H7 (cell line): ENCODE data around the gene TUSC2. TPM values are rescaled to one million over a fixed set of nuclear protein-coding genes. Genes with fewer than 3 reads are reported as not detected.

Experiments used
- DNase-seq: peaks from one replicate; pipeline ENCODE4 v3.0.0; 2012
- H3K27me3 ChIP-seq: 2 replicates; pipeline ENCODE4 v1.6.0; 2011; ENCODE audit warnings: mild to moderate bottlenecking, low read length; ENCODE audit not compliant: control insufficient read depth, insufficient read depth
- H3K36me3 ChIP-seq: replicated peaks from 2 replicates; pipeline ENCODE4 v1.5.1; 2011; ENCODE audit warnings: low read length; ENCODE audit not compliant: control insufficient read depth, insufficient read depth
- H3K4me3 ChIP-seq: 2 replicates; pipeline ENCODE4 v1.5.1; 2011; ENCODE audit warnings: low read depth, mild to moderate bottlenecking, control low read depth, low read length, moderate library complexity; ENCODE audit not compliant: insufficient read depth
- total RNA-seq: library from RNA; depleted of rRNA; stranded (reverse); fragments of >200 nt; shearing (Covaris generic); gene quantifications from 2 replicates; pipeline ENCODE4 v1.2.3, GENCODE V29; 2014; rRNA removed

The TUSC2 gene
- total RNA-seq, 1 experiment from 2014 or later: 42.1 TPM

GRCh38 chr3:50275141-50275995 lies 52.7 kb downstream of the TUSC2 start:
- Histone ChIP-seq H3K36me3 (no peaks in the 10 kb centered on the region), H3K27me3 (peaks cover 39% of the 10 kb centered on the region), H3K4me3 (peak overlapping the region; percentile 41)
- DNase-seq: peak; percentile 95

Other genes with a start within 250 kb of the TUSC2 start
- gene RBM5, start 239.3 kb downstream of the TUSC2 start, total RNA-seq: 69.1 and 104 TPM in 2 replicates
- 40.5 and 44.5 TPM in 2 replicates for gene SEMA3F, start 172.9 kb downstream of the TUSC2 start, total RNA-seq
- not detected in 2 replicates for gene GNAT1, start 136.6 kb downstream of the TUSC2 start, total RNA-seq
- 0.21 and 0.22 TPM in 2 replicates for gene SLC38A3, start 123.0 kb downstream of the TUSC2 start, total RNA-seq
- 204 and 246 TPM in 2 replicates for gene GNAI2, start 92.0 kb downstream of the TUSC2 start, total RNA-seq
- gene SEMA3B, start 59.1 kb downstream of the TUSC2 start, total RNA-seq: 2.8 and 4.4 TPM in 2 replicates
- gene LSMEM2, start 49.1 kb downstream of the TUSC2 start, total RNA-seq: 0.07 and 1.2 TPM in 2 replicates
- 118 and 146 TPM in 2 replicates for gene IFRD2, start 35.8 kb downstream of the TUSC2 start, total RNA-seq
- gene HYAL3, start 28.8 kb downstream of the TUSC2 start, total RNA-seq: 3.5 and 5.7 TPM in 2 replicates
- gene NAA80, start 28.8 kb downstream of the TUSC2 start, total RNA-seq: 23.7 and 28.3 TPM in 2 replicates
- gene HYAL1, start 24.6 kb downstream of the TUSC2 start, total RNA-seq: 5.4 and 8.2 TPM in 2 replicates
- gene HYAL2, start 5.5 kb downstream of the TUSC2 start, total RNA-seq: 122 TPM in 2 replicates
- gene RASSF1, start 12.6 kb upstream of the TUSC2 start, total RNA-seq: 11.4 and 16.7 TPM in 2 replicates
- 1.1 and 1.3 TPM in 2 replicates for gene ZMYND10, start 17.5 kb upstream of the TUSC2 start, total RNA-seq
- 41.1 and 41.6 TPM in 2 replicates for gene NPRL2, start 22.6 kb upstream of the TUSC2 start, total RNA-seq
- 19.0 and 20.0 TPM in 2 replicates for gene CYB561D2, start 22.6 kb upstream of the TUSC2 start, total RNA-seq
- gene TMEM115, start 31.3 kb upstream of the TUSC2 start, total RNA-seq: 33.1 and 38.7 TPM in 2 replicates
- gene CACNA2D2, start 175.4 kb upstream of the TUSC2 start, total RNA-seq: 5.5 and 5.9 TPM in 2 replicates
- 12.5 and 19.3 TPM in 2 replicates for gene C3orf18, start 239.5 kb upstream of the TUSC2 start, total RNA-seq
- 15.5 and 19.0 TPM in 2 replicates for gene HEMK1, start 241.3 kb upstream of the TUSC2 start, total RNA-seq